NCI-H526 treated with DMSO at 0.1 percent for 48 hours (cell line): Measurements from ENCODE around the gene UTS2.

Experiments
- DNase-seq: peaks from one replicate; lab custom pipeline; 2025; lab: John Stamatoyannopoulos, UW

The UTS2 gene

GRCh38 chr1:7811476-7811875 lies 41.4 kb downstream of the UTS2 start:
- DNase-seq, result no peak

GRCh38 chr1:7810395-7810794 lies 42.5 kb downstream of the UTS2 start:
- no peak for DNase-seq

- DNase-seq, result no peak
These were observed 43.1 kb downstream of the UTS2 start for GRCh38 chr1:7809742-7810141.

GRCh38 chr1:7808253-7808844 lies 44.5 kb downstream of the UTS2 start:
- DNase-seq, result no peak

DNA sequence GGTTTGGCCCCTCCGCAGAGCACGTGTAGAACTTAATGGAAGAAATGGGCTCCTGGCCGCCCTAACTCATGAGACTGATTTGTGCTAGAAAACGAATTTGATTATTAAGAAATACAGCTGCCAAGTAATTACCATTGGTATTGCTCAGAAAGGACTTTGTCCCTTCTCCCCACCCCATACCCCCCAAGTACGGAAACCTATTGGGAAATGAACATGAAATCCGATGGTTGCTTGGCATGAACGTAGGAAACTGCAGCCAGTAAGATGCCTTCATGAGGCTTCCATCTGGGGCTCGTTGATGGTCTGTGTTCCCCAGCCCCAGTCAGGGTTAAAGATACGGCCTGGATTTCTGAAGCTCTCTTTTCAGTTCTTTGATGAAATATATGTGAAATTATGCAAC lies 47.4 kb downstream of the UTS2 start:
- DNase-seq, result no peak
